CD4-positive, alpha-beta T cell (primary cell): ENCODE measurements around the gene PTP4A2. TPM values are rescaled to one million over a fixed set of nuclear protein-coding genes. Genes with fewer than 3 reads are reported as not detected.

Experiments
- ATAC-seq: fragments of 200-7000 bp; cut with Tn5 transposase; one replicate; pipeline ENCODE4 v1.10.0; 2022; ENCODE audit warnings: mild to moderate bottlenecking; ENCODE audit not compliant: poor library complexity
- CTCF ChIA-PET: fragments of 350-600 bp; sonication (Branson Sonifier 250); formaldehyde crosslinking; loops from one replicate; lab custom pipeline; 2021; ENCODE audit warnings: antibody characterized with exemption, inconsistent platforms; lab: Charles Lee
- POLR2A ChIA-PET: fragments of 350-600 bp; sonication (Branson Sonifier 250); formaldehyde crosslinking; loops from one replicate; lab custom pipeline; 2021; ENCODE audit warnings: antibody characterized with exemption, inconsistent platforms; lab: Charles Lee
- DNase-seq, 14 experiments: peaks; one replicate each; pipeline ENCODE4 v3.0.0-alpha.2; 2013 to 2020; ENCODE audit warnings: mixed read lengths in 2 of 14
- H3K27ac ChIP-seq, 2 donors: one replicate each; pipeline versions ENCODE4 v1.5.1 to v1.7.0; 2013; ENCODE audit warnings: low read length in 2 of 2, low read depth in 1 of 2, mild to moderate bottlenecking in 1 of 2
- H3K27me3 ChIP-seq, 2 experiments: 1 replicate in 1 of 2; 2 replicates in 1 of 2; pipeline versions ENCODE4 v1.6.1 to v1.7.0; 2013; ENCODE audit warnings: low read length in 2 of 2, control low read depth in 1 of 2, mild to moderate bottlenecking in 1 of 2, moderate library complexity in 1 of 2; ENCODE audit not compliant: insufficient read depth in 2 of 2, control insufficient read depth in 1 of 2
- H3K36me3 ChIP-seq: one replicate; pipeline ENCODE4 v1.6.1; 2013; ENCODE audit warnings: low read length, control low read depth; ENCODE audit not compliant: insufficient read depth
- H3K4me1 ChIP-seq: one replicate; pipeline ENCODE4 v1.6.1; 2013; ENCODE audit warnings: low read length, control low read depth; ENCODE audit not compliant: insufficient read depth
- H3K4me3 ChIP-seq: one replicate; pipeline ENCODE4 v1.5.1; 2013; ENCODE audit warnings: mild to moderate bottlenecking, low read length, moderate library complexity
- H3K9me3 ChIP-seq, 2 experiments: 1 replicate in 1 of 2; 2 replicates in 1 of 2; pipeline versions ENCODE4 v1.6.1 to v1.7.0; 2013; ENCODE audit warnings: low read length in 2 of 2, mild to moderate bottlenecking in 2 of 2, control low read depth in 1 of 2, moderate library complexity in 1 of 2; ENCODE audit not compliant: control insufficient read depth in 1 of 2, insufficient read depth in 1 of 2
- H3K27ac Mint-ChIP-seq: one replicate; pipeline ENCODE4 v1.8.0; 2020; ENCODE audit warnings: mixed read lengths
- H3K27me3 Mint-ChIP-seq: one replicate; pipeline ENCODE4 v1.8.0; 2021; ENCODE audit warnings: mixed read lengths
- H3K36me3 Mint-ChIP-seq: one replicate; pipeline ENCODE4 v1.8.0; 2021; ENCODE audit warnings: low read depth, mixed read lengths
- H3K4me1 Mint-ChIP-seq: one replicate; pipeline ENCODE4 v1.8.0; 2021; ENCODE audit warnings: low read depth, mixed read lengths
- H3K4me3 Mint-ChIP-seq: one replicate; pipeline ENCODE4 v1.8.0; 2020; ENCODE audit warnings: mild to moderate bottlenecking, mixed read lengths
- H3K9me3 Mint-ChIP-seq: one replicate; pipeline ENCODE4 v1.8.0; 2020; ENCODE audit warnings: mixed read lengths
- CTCF ChIP-seq: fragments of 200-600 bp; IDR thresholded peaks from one replicate; pipeline ENCODE4 v1.8.0; 2022; ENCODE audit warnings: antibody characterized with exemption, mild to moderate bottlenecking
- intact Hi-C, 2 experiments: fragments of 100-400 bp; cut with DNase I in 1 of 2; cut with micrococcal nuclease in 1 of 2; formaldehyde crosslinking; loops; one replicate each; pipeline versions ENCODE4 v1.15.1 to v1.9.0; 2023 to 2025; cut with DNase I, micrococcal nuclease
- total RNA-seq, 174 experiments: library from RNA in 2 of 174; stranded (reverse) in 2 of 174; gene quantifications; one replicate each; pipeline ENCODE4 v1.2.3 and lab custom pipeline; 2021 to 2026

The PTP4A2 gene
- total RNA-seq, 2 experiments from 2014 or later = 282 to 287 TPM

- TF ChIP-seq CTCF = no peak
- Histone ChIP-seq H3K9me3 (no peaks in the 10 kb centered on the region), H3K36me3 (no peaks in the 10 kb centered on the region), H3K4me1 (peaks cover 20% of the 10 kb centered on the region), H3K27me3 (no peaks in the 10 kb centered on the region), H3K27ac (no peak overlapping the region), H3K4me3 (no peak overlapping the region)
- Mint-ChIP-seq H3K9me3 (peaks cover 2% of the 10 kb centered on the region), H3K27ac (peak overlapping the region; percentile 100), H3K27me3 (no peaks in the 10 kb centered on the region), H3K4me3 (no peak overlapping the region), H3K4me1 (peaks cover 13% of the 10 kb centered on the region), H3K36me3 (peaks cover 5% of the 10 kb centered on the region)
- ATAC-seq (no peak), DNase-seq (no peak)
- CTCF ChIA-PET = no interaction called here
- intact Hi-C loops = no loop called here
- POLR2A ChIA-PET = no interaction called here
Observed at GRCh38 chr1:31891280-31891679, 46.9 kb downstream of the PTP4A2 start.

- H3K27ac ChIP-seq = no peak overlapping the region
- no peaks in the 10 kb centered on the region for H3K27me3 Mint-ChIP-seq
- no peak overlapping the region for H3K4me3 ChIP-seq
- CTCF ChIA-PET = interaction anchor here (0.6 to 1.5 kb wide), 5 partner anchors 17 to 508 kb away, joined by 3 to 4 read pairs (median 3); partner anchors contain the start of gene PTP4A2
- peaks cover 13% of the 10 kb centered on the region for H3K4me1 Mint-ChIP-seq
- H3K36me3 ChIP-seq = no peaks in the 10 kb centered on the region
- peaks cover 20% of the 10 kb centered on the region for H3K4me1 ChIP-seq
- H3K9me3 ChIP-seq = no peaks in the 10 kb centered on the region
- H3K36me3 Mint-ChIP-seq = peaks cover 5% of the 10 kb centered on the region
- POLR2A ChIA-PET = interaction anchor here (0.8 to 2.5 kb wide), 10 partner anchors 9 to 100 kb away, joined by 3 to 14 read pairs (median 5); no protein-coding TSS in a partner anchor
- DNase-seq = no peak
- intact Hi-C loops = loop anchor here in 1 of 2 experiments (2.0 to 5.0 kb wide), 3 partner anchors 39 to 61 kb away; no protein-coding TSS in a partner anchor
- no peak for TF ChIP-seq CTCF
- no peak overlapping the region for H3K4me3 Mint-ChIP-seq
- no peaks in the 10 kb centered on the region for H3K27me3 ChIP-seq
- peak overlapping the region; percentile 100 for H3K27ac Mint-ChIP-seq
- peaks cover 2% of the 10 kb centered on the region for H3K9me3 Mint-ChIP-seq
- no peak for ATAC-seq
Observed at GRCh38 chr1:31888291-31888690, 49.9 kb downstream of the PTP4A2 start.

GRCh38 chr1:31886866-31887265 lies 51.3 kb downstream of the PTP4A2 start:
- ChIA-PET CTCF (no interaction called here), POLR2A (no interaction called here)
- no peaks in the 10 kb centered on the region for H3K36me3 ChIP-seq
- H3K4me3 ChIP-seq = no peak overlapping the region
- peaks cover 2% of the 10 kb centered on the region for H3K9me3 Mint-ChIP-seq
- DNase-seq (no peak), ATAC-seq (no peak)
- peaks cover 5% of the 10 kb centered on the region for H3K36me3 Mint-ChIP-seq
- H3K27me3 ChIP-seq = no peaks in the 10 kb centered on the region
- H3K27ac ChIP-seq = no peak overlapping the region
- TF ChIP-seq CTCF = no peak
- peak overlapping the region; percentile 27 for H3K27ac Mint-ChIP-seq
- H3K4me1 ChIP-seq = peaks cover 20% of the 10 kb centered on the region
- H3K4me3 Mint-ChIP-seq = no peak overlapping the region
- intact Hi-C loops = loop anchor here in 1 of 2 experiments (5.0 kb wide), 2 partner anchors 40 kb away; no protein-coding TSS in a partner anchor
- no peaks in the 10 kb centered on the region for H3K27me3 Mint-ChIP-seq
- H3K9me3 ChIP-seq = no peaks in the 10 kb centered on the region
- H3K4me1 Mint-ChIP-seq = peaks cover 13% of the 10 kb centered on the region
